Activated CD8-positive, alpha-beta memory T cell treated with anti-CD3 and anti-CD28 coated beads, Interleukin-2, amount 50 U/mL, for 4 hours (primary cell): ENCODE measurements around the gene IL20.

ENCODE experiments used
- DNase-seq: peaks from one replicate; pipeline ENCODE4 v3.0.0-alpha.2; 2020

The IL20 gene

DNA sequence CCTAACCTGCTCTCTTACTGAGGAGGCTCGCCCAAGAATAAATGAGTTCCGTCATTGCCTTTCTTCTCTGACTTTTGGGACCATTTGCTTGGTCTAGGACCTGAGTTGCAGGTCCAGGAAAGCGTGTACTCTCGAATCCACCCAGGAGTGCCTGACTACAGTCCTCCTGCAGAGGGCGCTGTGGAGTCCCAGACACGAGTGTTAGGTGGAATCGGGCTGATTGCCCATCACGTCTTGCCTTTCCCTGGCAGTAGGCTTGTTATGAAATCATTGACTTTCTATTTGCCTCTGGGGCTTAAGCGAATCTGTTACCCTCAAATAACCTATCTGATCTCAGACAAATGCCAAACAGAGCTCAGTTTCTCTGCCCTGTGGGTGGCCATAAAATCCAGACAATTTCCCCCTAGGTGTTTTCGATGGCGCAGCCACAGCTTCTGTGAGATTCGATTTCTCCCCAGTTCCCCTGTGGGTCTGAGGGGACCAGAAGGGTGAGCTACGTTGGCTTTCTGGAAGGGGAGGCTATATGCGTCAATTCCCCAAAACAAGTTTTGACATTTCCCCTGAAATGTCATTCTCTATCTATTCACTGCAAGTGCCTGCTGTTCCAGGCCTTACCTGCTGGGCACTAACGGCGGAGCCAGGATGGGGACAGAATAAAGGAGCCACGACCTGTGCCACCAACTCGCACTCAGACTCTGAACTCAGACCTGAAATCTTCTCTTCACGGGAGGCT is at the start of gene IL20:
Gene IL20 (plus strand): TSS at position 685 of the 733 bp plus-strand sequence. CDS start 230 bp downstream, outside the sequence.
- DNase-seq, result peak; percentile 87

DNA sequence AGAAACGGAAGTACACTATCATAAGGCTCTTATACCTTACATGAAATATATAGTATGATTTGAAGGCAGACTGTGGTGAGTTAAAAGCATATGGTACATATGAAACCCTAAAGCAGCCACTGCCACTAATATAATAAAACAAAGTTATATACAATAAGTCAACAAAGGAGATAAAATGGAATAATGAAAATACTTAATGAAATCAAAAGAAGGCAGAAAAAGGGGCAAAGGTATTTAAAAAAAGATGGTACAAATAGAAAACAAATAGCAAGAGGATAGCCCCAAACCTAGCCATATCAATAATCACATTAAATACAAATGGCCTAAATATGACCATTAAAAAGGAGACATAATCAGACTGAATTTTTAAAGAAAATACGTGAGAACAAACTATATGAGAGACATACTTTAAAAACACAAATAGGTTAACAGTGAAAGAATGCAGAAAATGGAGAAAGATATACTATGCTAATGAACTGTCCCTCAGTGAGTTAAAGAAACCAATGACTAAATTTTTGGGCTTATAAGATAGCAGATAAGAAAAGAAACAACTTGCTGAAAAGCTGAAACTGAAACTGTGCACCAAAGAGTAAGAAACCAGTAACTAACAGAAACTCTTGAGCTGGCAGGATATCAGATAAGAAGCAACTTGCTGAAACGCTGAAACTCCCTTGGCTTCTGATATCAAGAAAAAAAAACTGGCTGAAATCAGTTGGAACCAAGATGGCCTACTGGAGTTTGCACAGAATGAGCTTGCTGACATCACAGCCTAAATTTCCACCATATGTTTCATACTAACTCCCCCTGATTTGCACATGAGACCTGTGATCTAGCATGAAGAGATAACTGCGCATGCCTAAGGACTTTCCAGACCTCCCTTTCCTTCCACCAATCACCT is 48.8 kb upstream of the IL20 start:
- no peak for DNase-seq

DNA sequence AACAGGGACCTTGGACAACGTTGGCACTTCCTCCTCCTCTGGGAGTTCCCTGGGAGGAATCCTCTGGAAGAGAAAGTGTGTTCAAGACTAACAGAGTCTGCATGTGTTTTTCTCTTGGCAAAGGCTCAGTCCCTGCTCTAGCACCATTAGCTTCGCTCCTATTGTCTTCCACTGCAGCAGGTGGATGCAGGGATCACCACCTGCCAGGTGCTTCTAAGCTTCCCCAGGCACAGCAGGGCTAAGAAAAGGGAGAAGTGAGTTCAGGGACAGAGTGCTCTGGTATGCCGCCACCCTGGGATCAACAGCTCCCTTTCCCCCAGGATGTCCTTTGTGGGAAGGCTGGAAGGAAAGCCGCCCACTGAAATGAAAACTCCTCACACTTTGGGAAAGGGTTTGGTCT is 43.9 kb upstream of the IL20 start:
- DNase-seq, result no peak

DNA sequence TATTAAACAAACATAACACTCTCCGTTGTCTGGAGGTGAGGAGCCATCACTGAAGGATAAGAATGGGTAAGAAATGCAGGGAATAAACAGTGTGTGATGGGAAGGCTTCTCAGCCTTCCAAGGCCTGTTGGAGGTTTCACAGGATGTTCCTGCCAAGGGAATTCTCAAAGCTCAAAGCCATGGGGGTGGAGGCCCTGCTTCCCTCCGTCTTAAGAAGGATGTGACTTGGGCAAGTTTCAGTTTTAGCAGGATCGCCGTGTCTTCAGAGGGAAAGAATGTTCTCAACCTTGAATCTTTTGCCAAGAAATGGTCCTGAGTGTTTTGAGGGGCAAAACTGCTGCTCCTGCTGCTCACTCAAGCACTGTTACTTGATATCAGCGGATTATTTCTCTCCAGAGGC is 41.7 kb upstream of the IL20 start:
- DNase-seq, result no peak

GRCh38 chr1:206824331-206824730 is 41.1 kb upstream of the IL20 start:
- no peak for DNase-seq

- no peak for DNase-seq
Observed at GRCh38 chr1:206826394-206826793, 39.0 kb upstream of the IL20 start.

- no peak for DNase-seq
Observed at GRCh38 chr1:206828061-206828460, 37.4 kb upstream of the IL20 start.

DNA sequence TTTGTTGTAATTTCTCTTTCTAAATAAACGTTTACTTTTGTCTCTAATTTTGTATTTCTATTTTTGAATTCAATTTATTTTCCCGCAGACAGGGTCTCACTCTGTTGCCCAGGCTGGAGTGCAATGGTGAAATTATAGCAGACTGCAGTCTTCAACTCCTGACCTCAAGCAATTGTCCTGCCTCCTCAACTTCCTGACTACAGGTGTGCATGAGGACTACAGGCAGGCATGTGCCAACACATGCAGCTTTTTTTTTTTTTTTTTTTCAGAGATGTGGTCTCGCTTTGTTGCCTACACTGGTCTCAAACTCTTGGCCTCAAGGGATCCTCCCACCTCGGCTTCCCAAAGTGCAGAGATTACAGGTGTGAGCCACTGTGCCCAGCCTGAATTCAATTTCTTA is 36.7 kb upstream of the IL20 start:
- no peak for DNase-seq

GRCh38 chr1:206829282-206829681 is 36.1 kb upstream of the IL20 start:
- no peak for DNase-seq

GRCh38 chr1:206829875-206830274 is 35.5 kb upstream of the IL20 start:
- DNase-seq, result no peak

DNA sequence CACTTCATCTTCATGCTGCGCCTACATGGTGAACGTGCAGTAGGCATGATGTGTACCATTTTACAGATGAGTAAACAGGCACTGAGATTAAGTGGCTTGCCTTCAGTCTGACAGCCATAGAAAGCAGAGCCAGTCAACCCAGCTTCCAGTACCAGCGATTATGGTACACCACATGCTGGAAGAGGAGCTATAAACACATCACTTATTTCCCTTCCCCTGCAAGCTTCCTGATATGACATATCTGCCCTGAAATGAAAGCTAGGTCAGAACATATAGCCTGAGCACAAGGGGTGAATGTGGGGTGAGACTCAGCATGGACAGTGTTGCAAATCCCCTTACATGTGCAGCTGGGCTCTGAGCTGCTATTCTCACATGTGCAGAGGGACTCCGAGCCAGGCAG is 33.8 kb upstream of the IL20 start:
- no peak for DNase-seq

DNA sequence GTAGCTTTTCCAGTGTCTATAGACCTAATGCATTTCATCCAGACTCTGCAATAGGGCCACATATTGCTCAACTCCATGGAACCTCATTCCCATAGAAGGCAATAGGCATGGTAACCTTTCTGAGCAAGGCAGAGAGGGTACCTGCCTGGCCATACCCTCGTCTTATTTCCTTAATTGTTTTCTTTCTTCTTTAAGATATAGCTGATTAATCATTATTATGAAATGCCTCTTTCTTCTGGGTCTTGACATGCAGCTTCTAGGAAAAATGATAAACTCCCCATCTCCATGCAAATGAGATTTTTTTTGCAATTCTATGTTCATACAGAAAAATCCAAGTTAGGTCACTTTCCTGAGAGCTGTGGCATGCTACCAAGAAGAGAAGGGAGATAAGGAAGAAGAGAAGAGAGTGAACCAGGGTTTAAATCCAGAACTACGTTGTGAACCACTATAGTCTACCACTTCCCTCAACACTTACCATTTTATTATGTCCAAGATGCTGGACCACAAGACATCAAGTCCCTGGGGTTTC is 33.0 kb upstream of the IL20 start:
- no peak for DNase-seq

DNA sequence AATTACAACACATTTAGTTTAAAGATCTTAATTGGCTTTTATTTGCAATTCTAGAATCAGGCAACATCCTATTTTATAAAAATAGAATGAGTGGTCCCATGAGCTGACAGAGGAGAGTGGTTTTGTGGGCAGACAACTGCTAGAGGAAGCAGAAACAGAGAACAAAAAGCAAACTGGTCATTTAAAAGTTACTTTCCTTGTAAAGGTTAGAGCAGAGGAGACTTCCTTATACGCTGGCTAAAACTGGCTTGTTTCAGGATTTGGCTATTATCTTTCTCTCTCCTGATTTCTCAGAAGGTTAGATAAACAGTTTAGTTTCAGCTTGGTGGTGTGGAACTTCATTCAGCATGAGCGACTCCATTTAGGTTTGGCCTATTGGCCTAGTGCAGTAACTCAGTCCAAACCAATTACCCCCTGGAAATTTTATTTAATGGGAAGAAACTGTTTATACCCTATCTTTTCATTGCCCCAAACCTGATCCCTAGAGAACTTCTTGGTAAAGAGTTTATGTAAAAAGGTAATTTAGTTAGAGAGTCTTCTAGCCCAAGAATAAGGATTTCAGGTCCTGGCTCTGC is 32.2 kb upstream of the IL20 start:
- no peak for DNase-seq

DNA sequence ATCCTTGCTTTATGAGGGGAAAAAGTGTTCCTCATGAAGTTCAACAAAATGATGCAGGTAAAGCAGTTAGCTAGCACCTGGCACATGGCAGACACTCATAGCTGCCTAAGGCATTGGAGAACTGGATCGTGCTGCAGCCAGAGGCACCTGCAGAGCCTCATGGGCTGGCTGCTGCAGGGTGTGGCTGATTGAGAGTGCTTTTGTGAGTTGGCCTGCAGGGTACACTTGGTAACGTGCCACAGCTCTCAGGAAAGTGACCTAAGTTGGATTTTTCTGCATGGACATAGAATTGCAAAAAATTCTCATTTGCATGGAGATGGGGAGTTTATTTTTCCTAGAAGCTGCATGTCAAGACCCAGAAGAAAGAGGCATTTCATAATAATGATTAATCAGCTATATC is 31.6 kb upstream of the IL20 start:
- DNase-seq, result no peak

GRCh38 chr1:206834217-206834616 is 31.2 kb upstream of the IL20 start:
- DNase-seq, result no peak

DNA sequence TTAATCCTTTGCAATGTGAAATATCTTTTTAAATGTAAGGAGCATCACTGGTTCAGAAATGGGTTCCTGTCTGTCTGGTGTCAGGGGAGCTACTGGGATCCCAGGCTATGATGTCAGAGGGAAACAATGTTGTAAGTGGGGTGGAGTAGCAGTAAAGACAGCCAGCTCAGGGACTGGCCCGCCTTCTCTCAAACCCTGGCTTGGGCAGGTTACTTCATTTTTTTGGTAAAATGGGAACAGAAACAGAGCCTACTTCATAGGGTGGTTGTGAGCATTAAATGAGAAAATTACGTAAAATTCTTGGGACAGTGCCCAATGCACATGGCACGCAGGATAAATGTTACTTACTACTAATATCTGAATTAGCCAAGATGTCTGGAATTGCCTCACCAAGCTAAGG is 30.7 kb upstream of the IL20 start:
- no peak for DNase-seq

- no peak for DNase-seq
Observed at GRCh38 chr1:206835186-206835585, 30.2 kb upstream of the IL20 start.

DNA sequence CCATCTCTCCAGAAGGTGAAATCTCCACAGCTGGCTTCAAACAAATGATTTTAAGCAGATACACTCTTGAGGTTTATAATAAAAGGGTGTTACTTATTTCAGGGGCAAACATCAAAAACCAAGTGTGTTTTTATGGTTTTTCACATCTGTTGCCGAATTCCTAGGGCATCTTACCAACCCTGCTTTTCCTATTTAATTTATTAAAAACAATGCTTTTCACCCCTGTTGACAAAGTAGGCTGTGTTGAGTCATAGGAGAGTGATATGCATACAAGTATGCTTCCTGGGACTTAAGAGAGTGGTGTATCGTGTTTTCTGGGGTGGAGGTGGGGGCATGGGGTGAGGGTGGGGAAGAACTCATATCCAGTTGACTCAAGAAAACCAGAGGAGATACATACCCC is 29.3 kb upstream of the IL20 start:
- DNase-seq, result no peak

GRCh38 chr1:206839006-206839560 is 26.3 kb upstream of the IL20 start:
- no peak for DNase-seq

DNA sequence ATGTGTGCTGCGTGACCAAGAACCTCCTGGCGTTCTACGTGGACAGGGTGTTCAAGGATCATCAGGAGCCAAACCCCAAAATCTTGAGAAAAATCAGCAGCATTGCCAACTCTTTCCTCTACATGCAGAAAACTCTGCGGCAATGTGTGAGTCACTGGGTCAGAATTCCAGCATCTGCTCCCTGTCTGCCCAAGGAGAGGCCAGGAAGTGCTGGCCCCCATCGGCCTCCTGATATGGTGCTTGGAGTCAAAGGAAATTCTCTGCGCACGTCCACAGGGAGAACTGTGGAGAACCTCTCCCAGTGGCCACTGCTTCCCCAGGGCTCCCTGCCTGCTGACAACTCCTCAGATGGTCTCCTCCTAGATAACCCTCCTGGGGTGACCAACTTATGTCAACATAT is 25.6 kb upstream of the IL20 start:
- no peak for DNase-seq

DNA sequence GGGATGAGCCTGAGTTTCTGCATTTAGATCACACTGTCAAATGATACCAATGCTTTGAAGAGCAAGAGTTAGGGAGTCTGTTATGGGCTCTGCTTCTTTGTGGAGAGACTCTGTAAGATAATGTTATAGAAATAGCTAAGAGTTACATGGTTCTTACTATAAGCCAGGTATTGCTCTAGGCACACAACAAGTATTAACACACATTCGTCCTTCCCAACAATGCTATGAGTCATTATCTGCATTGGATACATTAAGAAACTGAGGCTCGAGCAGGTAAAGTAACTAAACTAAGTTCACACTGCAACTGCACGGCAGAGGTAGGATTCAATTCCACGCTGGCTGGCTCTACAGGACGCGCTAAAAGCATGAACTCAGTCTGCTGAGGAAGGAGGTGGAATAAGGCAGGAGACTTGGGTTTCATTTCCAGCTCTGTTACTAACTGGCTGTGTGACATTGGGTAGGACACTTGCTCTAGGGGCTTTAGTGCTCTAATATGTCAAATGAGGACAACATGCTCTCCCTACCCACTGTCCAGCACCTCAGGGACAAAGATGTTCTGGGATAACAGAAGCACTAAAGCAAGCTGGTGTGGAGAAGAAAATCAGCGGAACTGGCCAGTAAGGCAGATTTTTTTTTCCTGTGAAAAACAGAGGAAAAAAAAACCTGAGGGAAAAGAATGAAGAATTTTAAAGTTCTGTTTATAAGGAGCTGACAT is 23.7 kb upstream of the IL20 start:
- DNase-seq, result no peak

GRCh38 chr1:206842854-206843253 is 22.6 kb upstream of the IL20 start:
- DNase-seq, result no peak

GRCh38 chr1:206843626-206844025 is 21.8 kb upstream of the IL20 start:
- DNase-seq, result no peak
